SK-N-SH (cell line): Measurements from ENCODE around the gene CASP14. TPM values are rescaled to one million over a fixed set of nuclear protein-coding genes. Genes with fewer than 3 reads are reported as not detected.
"Not testable (repeated sequence)": the region's sequence is repeated elsewhere in the genome, so short reads cannot be mapped to it uniquely, and the experiment has no call there.

Source experiments
- CTCF ChIA-PET: fragments of 300-600, 350-600 bp; formaldehyde crosslinking; extraction: SDS; loops from one replicate; lab custom pipeline; 2021; lab: Yijun Ruan, JAX
- POLR2A ChIA-PET: fragments of 350-600 bp; sonication (Branson Sonifier 250); formaldehyde crosslinking; extraction: SDS; loops from one replicate; lab custom pipeline; 2020; ENCODE audit warnings: antibody characterized with exemption, inconsistent platforms; lab: Yijun Ruan, JAX
- DNase-seq: peaks from one replicate; pipeline ENCODE4 v3.0.0; 2012
- H2AFZ ChIP-seq: fragments of 200-600 bp; sonication (generic); 2 replicates; pipeline ENCODE4 v1.8.1; 2016; ENCODE audit warnings: antibody characterized with exemption, mild to moderate bottlenecking, low read depth
- H3F3A ChIP-seq: fragments of 200-600 bp; sonication (generic); replicated peaks from 2 replicates; pipeline ENCODE3; 2016; ENCODE audit warnings: antibody characterized with exemption, mild to moderate bottlenecking; ENCODE audit not compliant: insufficient read depth
- H3K27ac ChIP-seq, 2 experiments: fragments of 200-500 bp in 1 of 2; fragments of 200-600 bp in 1 of 2; sonication (Bioruptor generic) in 1 of 2; sonication (generic), shearing (Covaris generic) in 1 of 2; 2 replicates each; pipeline versions ENCODE4 v1.5.1 to v1.6.1; 2014 to 2016; ENCODE audit warnings: low read depth in 2 of 2, inconsistent platforms in 1 of 2, low read length in 1 of 2, mild to moderate bottlenecking in 1 of 2, mixed read lengths in 1 of 2
- H3K27me3 ChIP-seq: fragments of 200-600 bp; sonication (generic), shearing (Covaris generic); 2 replicates; pipeline ENCODE4 v1.6.1; 2016; ENCODE audit warnings: mixed run types; ENCODE audit not compliant: insufficient read depth
- H3K36me3 ChIP-seq, 2 experiments: fragments of 200-500 bp in 1 of 2; fragments of 200-600 bp in 1 of 2; sonication (Bioruptor generic) in 1 of 2; sonication (generic) in 1 of 2; replicated peaks in 1 of 2; 2 replicates each; pipeline versions ENCODE3 to v1.5.1; 2014 to 2016; ENCODE audit warnings: low read length in 1 of 2, mild to moderate bottlenecking in 1 of 2; ENCODE audit not compliant: insufficient read depth in 2 of 2, control insufficient read depth in 1 of 2
- H3K4me1 ChIP-seq, 2 experiments: fragments of 200-500 bp in 1 of 2; fragments of 200-600 bp in 1 of 2; sonication (Bioruptor generic) in 1 of 2; sonication (generic), shearing (Covaris generic) in 1 of 2; 2 replicates each; pipeline versions ENCODE4 v1.5.1 to v1.6.1; 2014 to 2016; ENCODE audit warnings: low read depth in 1 of 2, low read length in 1 of 2, mixed run types in 1 of 2; ENCODE audit not compliant: insufficient read depth in 2 of 2, control insufficient read depth in 1 of 2
- H3K4me2 ChIP-seq: fragments of 200-600 bp; sonication (generic), shearing (Covaris generic); 2 replicates; pipeline ENCODE4 v1.6.1; 2017; ENCODE audit warnings: mixed run types
- H3K4me3 ChIP-seq, 2 experiments: fragments of 200-500 bp in 1 of 2; fragments of 200-600 bp in 1 of 2; sonication (Bioruptor generic) in 1 of 2; sonication (generic), shearing (Covaris generic) in 1 of 2; 2 replicates each; pipeline versions ENCODE4 v1.5.1 to v1.8.1; 2014 to 2016; ENCODE audit warnings: low read depth in 2 of 2, inconsistent platforms in 1 of 2, low read length in 1 of 2, mild to moderate bottlenecking in 1 of 2, mixed read lengths in 1 of 2, moderate library complexity in 1 of 2
- H3K79me2 ChIP-seq: fragments of 200-600 bp; sonication (generic); 2 replicates; pipeline ENCODE4 v1.8.1; 2017; ENCODE audit warnings: mild to moderate bottlenecking; ENCODE audit not compliant: insufficient read depth
- H3K9ac ChIP-seq: fragments of 200-600 bp; sonication (generic); 2 replicates; pipeline ENCODE4 v1.6.1; 2017; ENCODE audit warnings: mixed run types
- H3K9me2 ChIP-seq: fragments of 200-600 bp; sonication (generic); 2 replicates; pipeline ENCODE4 v1.6.1; 2017; ENCODE audit warnings: mixed run types
- H3K9me3 ChIP-seq: fragments of 200-600 bp; sonication (generic); 2 replicates; pipeline ENCODE4 v1.6.1; 2017; ENCODE audit warnings: mixed run types, mild to moderate bottlenecking, moderate library complexity
- H4K20me1 ChIP-seq: fragments of 200-600 bp; sonication (generic); 2 replicates; pipeline ENCODE4 v1.6.1; 2017; ENCODE audit warnings: mild to moderate bottlenecking, mixed run types; ENCODE audit not compliant: insufficient read depth
- ELF1 ChIP-seq: IDR thresholded peaks from 2 replicates; pipeline ENCODE4 v1.4.0; 2012
- EP300 ChIP-seq, 2 experiments: IDR thresholded peaks; 2 replicates each; pipeline versions ENCODE4 v1.4.0 to v1.6.1; 2012; ENCODE audit warnings: borderline replicate concordance in 1 of 2, low read depth in 1 of 2, low read length in 1 of 2
- FOXJ3 ChIP-seq: sonication (generic); formaldehyde crosslinking; IDR thresholded peaks from 2 replicates; pipeline ENCODE4 v1.5.1; 2020; ENCODE audit warnings: mild to moderate bottlenecking, missing genetic modification reagents
- FOXM1 ChIP-seq: IDR thresholded peaks from 2 replicates; pipeline ENCODE4 v1.4.0; 2012; ENCODE audit warnings: low read depth, mild to moderate bottlenecking
- GABPA ChIP-seq: IDR thresholded peaks from 2 replicates; pipeline ENCODE4 v1.4.0; 2012; ENCODE audit warnings: low read depth, mild to moderate bottlenecking
- MXI1 ChIP-seq: IDR thresholded peaks from 2 replicates; pipeline ENCODE4 v1.6.1; 2012; ENCODE audit warnings: mild to moderate bottlenecking, low read depth, low read length, improper control_type of control experiment
- REST ChIP-seq: IDR thresholded peaks from 2 replicates; pipeline ENCODE4 v1.6.1; 2012; ENCODE audit warnings: mild to moderate bottlenecking, low read depth, low read length, moderate library complexity
- USF1 ChIP-seq: IDR thresholded peaks from 2 replicates; pipeline ENCODE4 v1.4.0; 2012; ENCODE audit warnings: low read depth, borderline replicate concordance
- ZBTB33 ChIP-seq: IDR thresholded peaks from 2 replicates; pipeline ENCODE4 v1.4.0; 2012; ENCODE audit warnings: low read depth, borderline replicate concordance
- WGBS: methylation state at CpG from one replicate; pipeline ENCODE4 v1.1.6; 2017; ENCODE audit warnings: low lambda C conversion rate; 5-methylcytosine and 5-hydroxymethylcytosine counted together
- polyA plus RNA-seq, 3 experiments: library from polyadenylated mRNA; depleted of rRNA; stranded (reverse); fragments of >200 nt; gene quantifications; 2 replicates each; pipeline ENCODE4 v1.2.3, GENCODE V29; 2012

CASP14 gene
- polyA plus RNA-seq, 1 of the 3 experiments (the other 2 are of a cell fraction) = not detected

- Histone ChIP-seq H3K27me3 (peaks cover 14% of the 10 kb centered on the region; the same call in 1 of the 2 replicates), H3K4me3 (no peak overlapping the region), H2AFZ (no peak overlapping the region), H3K79me2 (no peaks in the 10 kb centered on the region), H3K9me3 (no peaks in the 10 kb centered on the region), H3K27ac (no peak overlapping the region), H3K4me1 (no peaks in the 10 kb centered on the region; a peak in 1 of 4 replicates), H4K20me1 (no peaks in the 10 kb centered on the region), H3F3A (no peaks in the 10 kb centered on the region), H3K36me3 (no peaks in the 10 kb centered on the region), H3K4me2 (no peak overlapping the region), H3K9ac (no peak overlapping the region), H3K9me2 (no peaks in the 10 kb centered on the region)
- 16% methylated on average over 4 of the region's 4 CpGs for WGBS
- DNase-seq = no peak
- TF ChIP-seq GABPA (no peak), EP300 (IDR thresholded peaks at IDR 0.05; ENCODE audit: borderline replicate concordance in 1 of 2, low read depth in 1 of 2, low read length in 1 of 2) (no peak), FOXJ3 (CRISPR knock-in tag) (no peak), MXI1 (no peak), ELF1 (no peak), USF1 (no peak), FOXM1 (no peak), ZBTB33 (no peak)
- POLR2A ChIA-PET = no interaction called here
- CTCF ChIA-PET = interaction anchor here (0.9 to 1.4 kb wide), 3 partner anchors 16 to 79 kb away, joined by 3 read pairs; no protein-coding TSS in a partner anchor
Observed at GRCh38 chr19:15075806-15076205, 26.5 kb downstream of the CASP14 start.

- 10% methylated on average over 4 of the region's 4 CpGs for WGBS
- H3K9me2 ChIP-seq, H3K4me2 ChIP-seq, H3K4me1 ChIP-seq, H4K20me1 ChIP-seq, CTCF ChIA-PET, H3K9ac ChIP-seq, POLR2A ChIA-PET, H3K27ac ChIP-seq, H3K36me3 ChIP-seq, H2AFZ ChIP-seq, H3K4me3 ChIP-seq, H3F3A ChIP-seq, DNase-seq, H3K79me2 ChIP-seq, H3K9me3 ChIP-seq: not testable (repeated sequence)
- peaks cover 15% of the 10 kb centered on the region; the same call in 1 of the 2 replicates for H3K27me3 ChIP-seq
- peak; percentile 79 for TF ChIP-seq REST
Observed at GRCh38 chr19:15080002-15080401, 30.7 kb downstream of the CASP14 start.
